Fibroblast of lung (primary cell): ENCODE measurements around the gene ABCA2.

Experiments used
- EZH2 ChIP-seq: IDR thresholded peaks from 2 replicates; pipeline ENCODE4 v1.5.1; 2012; ENCODE audit warnings: low read length, control low read depth, mild to moderate bottlenecking; ENCODE audit errors: missing control alignments
- TF ChIP-seq, protein P1 (sequence below), 2 donors: IDR thresholded peaks in 1 of 2; conservative IDR thresholded peaks in 1 of 2; 1 replicate in 1 of 2; 2 replicates in 1 of 2; pipeline ENCODE4 v1.5.1; 2011 to 2012; ENCODE audit warnings: low read length in 2 of 2, control low read depth in 1 of 2, inconsistent platforms in 1 of 2, low read depth in 1 of 2, mild to moderate bottlenecking in 1 of 2

DNA sequence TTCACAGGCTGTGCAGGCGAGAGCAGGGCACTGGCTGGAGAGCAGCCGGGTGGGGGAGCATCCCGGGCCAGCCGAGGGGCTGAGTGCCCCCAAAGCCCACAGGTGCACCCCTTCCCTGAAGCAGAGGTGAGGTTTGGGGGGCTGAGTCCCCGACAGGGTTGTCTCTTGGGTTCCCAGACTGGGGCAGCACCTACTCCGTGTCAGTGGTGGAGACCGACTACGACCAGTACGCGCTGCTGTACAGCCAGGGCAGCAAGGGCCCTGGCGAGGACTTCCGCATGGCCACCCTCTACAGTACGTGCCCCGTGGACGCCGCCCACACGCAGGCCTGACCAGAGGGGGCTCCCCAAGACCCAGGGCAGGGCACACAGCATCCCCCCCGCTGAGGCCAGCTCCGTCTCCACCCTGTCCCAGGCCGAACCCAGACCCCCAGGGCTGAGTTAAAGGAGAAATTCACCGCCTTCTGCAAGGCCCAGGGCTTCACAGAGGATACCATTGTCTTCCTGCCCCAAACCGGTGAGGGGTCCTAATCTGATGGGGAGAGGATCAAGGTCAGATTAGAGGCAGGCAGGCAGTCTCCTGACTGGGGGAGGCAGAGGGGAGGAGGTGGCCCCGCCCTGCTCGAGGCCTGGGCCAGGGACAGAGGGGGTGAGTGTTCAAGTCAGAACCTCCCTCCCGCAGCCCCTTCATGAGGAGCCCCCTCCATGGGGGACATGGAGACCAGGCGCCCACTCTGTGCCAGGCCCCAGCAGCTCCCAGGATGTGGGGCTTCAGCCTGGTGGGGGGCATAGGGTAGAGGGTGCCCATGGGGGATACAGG is 48.1 kb downstream of the ABCA2 start:
- TF ChIP-seq, protein P1, sequence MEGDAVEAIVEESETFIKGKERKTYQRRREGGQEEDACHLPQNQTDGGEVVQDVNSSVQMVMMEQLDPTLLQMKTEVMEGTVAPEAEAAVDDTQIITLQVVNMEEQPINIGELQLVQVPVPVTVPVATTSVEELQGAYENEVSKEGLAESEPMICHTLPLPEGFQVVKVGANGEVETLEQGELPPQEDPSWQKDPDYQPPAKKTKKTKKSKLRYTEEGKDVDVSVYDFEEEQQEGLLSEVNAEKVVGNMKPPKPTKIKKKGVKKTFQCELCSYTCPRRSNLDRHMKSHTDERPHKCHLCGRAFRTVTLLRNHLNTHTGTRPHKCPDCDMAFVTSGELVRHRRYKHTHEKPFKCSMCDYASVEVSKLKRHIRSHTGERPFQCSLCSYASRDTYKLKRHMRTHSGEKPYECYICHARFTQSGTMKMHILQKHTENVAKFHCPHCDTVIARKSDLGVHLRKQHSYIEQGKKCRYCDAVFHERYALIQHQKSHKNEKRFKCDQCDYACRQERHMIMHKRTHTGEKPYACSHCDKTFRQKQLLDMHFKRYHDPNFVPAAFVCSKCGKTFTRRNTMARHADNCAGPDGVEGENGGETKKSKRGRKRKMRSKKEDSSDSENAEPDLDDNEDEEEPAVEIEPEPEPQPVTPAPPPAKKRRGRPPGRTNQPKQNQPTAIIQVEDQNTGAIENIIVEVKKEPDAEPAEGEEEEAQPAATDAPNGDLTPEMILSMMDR (conservative IDR thresholded peaks at IDR 0.05 in 1 of 2, IDR thresholded peaks at IDR 0.05 in 1 of 2; ENCODE audit: low read depth in 1 of 2, low read length in 2 of 2) = no peak
- TF ChIP-seq EZH2 = no peak
